Measurements from ENCODE around the gene GSTCD.
"Not testable (repeated sequence)": the region's sequence is repeated elsewhere in the genome, so short reads cannot be mapped to it uniquely, and the experiment has no call there.

Gene GSTCD

GRCh38 chr4:105714071-105714521 is 5.5 kb downstream of the GSTCD start:
- no peak overlapping the region for H3K4me3 ChIP-seq (ENCODE audit: low read depth, low read length)
- no peak for TF ChIP-seq CTCF (IDR thresholded peaks at IDR 0.05; ENCODE audit: low read depth, low read length)
- no peak for DNase-seq (ENCODE audit: low read depth, low spot score)
- in situ Hi-C loops (cut with HindIII; ENCODE audit: low sequenced_read_pairs): no loop called here

- no peak for TF ChIP-seq CTCF (IDR thresholded peaks at IDR 0.05; ENCODE audit: low read depth, low read length)
- no peak overlapping the region for H3K4me3 ChIP-seq (ENCODE audit: low read depth, low read length)
- no peak for DNase-seq (ENCODE audit: low read depth, low spot score)
- in situ Hi-C loops (cut with HindIII; ENCODE audit: low sequenced_read_pairs): no loop called here
These were observed 6.3 kb downstream of the GSTCD start for GRCh38 chr4:105714932-105715331.

GRCh38 chr4:105715692-105716278 is 7.2 kb downstream of the GSTCD start:
- H3K4me3 ChIP-seq (ENCODE audit: low read depth, low read length): no peak overlapping the region
- peak; percentile 56 for DNase-seq (ENCODE audit: low read depth, low spot score)
- in situ Hi-C loops (cut with HindIII; ENCODE audit: low sequenced_read_pairs): no loop called here
- peak; percentile 30 for TF ChIP-seq CTCF (IDR thresholded peaks at IDR 0.05; ENCODE audit: low read depth, low read length)

GRCh38 chr4:105719204-105719603 is 10.6 kb downstream of the GSTCD start:
- H3K4me3 ChIP-seq (ENCODE audit: low read depth, low read length): no peak overlapping the region
- in situ Hi-C loops (cut with HindIII; ENCODE audit: low sequenced_read_pairs): no loop called here
- no peak for DNase-seq (ENCODE audit: low read depth, low spot score)
- no peak for TF ChIP-seq CTCF (IDR thresholded peaks at IDR 0.05; ENCODE audit: low read depth, low read length)

GRCh38 chr4:105725623-105726022 is 17.0 kb downstream of the GSTCD start:
- in situ Hi-C loops (cut with HindIII; ENCODE audit: low sequenced_read_pairs): no loop called here
- H3K4me3 ChIP-seq (ENCODE audit: low read depth, low read length): no peak overlapping the region
- no peak for TF ChIP-seq CTCF (IDR thresholded peaks at IDR 0.05; ENCODE audit: low read depth, low read length)
- no peak for DNase-seq (ENCODE audit: low read depth, low spot score)

GRCh38 chr4:105729895-105730294 is 21.3 kb downstream of the GSTCD start:
- DNase-seq (ENCODE audit: low read depth, low spot score); in situ Hi-C loops (cut with HindIII; ENCODE audit: low sequenced_read_pairs); H3K4me3 ChIP-seq (ENCODE audit: low read depth, low read length): not testable (repeated sequence)

- in situ Hi-C loops (cut with HindIII; ENCODE audit: low sequenced_read_pairs); DNase-seq (ENCODE audit: low read depth, low spot score); H3K4me3 ChIP-seq (ENCODE audit: low read depth, low read length): not testable (repeated sequence)
These were observed 26.6 kb downstream of the GSTCD start for GRCh38 chr4:105735217-105735616.

- peak; percentile 52 for DNase-seq (ENCODE audit: low read depth, low spot score)
- no peak overlapping the region for H3K4me3 ChIP-seq (ENCODE audit: low read depth, low read length)
- in situ Hi-C loops (cut with HindIII; ENCODE audit: low sequenced_read_pairs): no loop called here
- TF ChIP-seq CTCF (IDR thresholded peaks at IDR 0.05; ENCODE audit: low read depth, low read length): no peak
These were observed 33.0 kb downstream of the GSTCD start for GRCh38 chr4:105741548-105741947.

Measured in astrocyte of the spinal cord (primary cell).